HL-60/S4 treated with phorbol 12-myristate 13-acetate at 8.2 ng/mL for 4 days and 3 days (cell line): ENCODE measurements around the gene SRC.
"Not testable (repeated sequence)": the region's sequence is repeated elsewhere in the genome, so short reads cannot be mapped to it uniquely, and the experiment has no call there.

Source experiments
- in situ Hi-C: fragments of 300-500 bp; cut with MboI; formaldehyde crosslinking; loops from 2 replicates; pipeline ENCODE4 v1.15.0; 2022; ENCODE audit warnings: low sequenced_read_pairs

Gene SRC

GRCh38 chr20:37335642-37336368 lies 10.1 kb upstream of the SRC start:
- in situ Hi-C loops = no loop called here

- in situ Hi-C loops = no loop called here
Measured at GRCh38 chr20:37336369-37337207, 9.4 kb upstream of the SRC start.

GRCh38 chr20:37337208-37337991 lies 8.5 kb upstream of the SRC start:
- in situ Hi-C loops = no loop called here

- in situ Hi-C loops = not testable (repeated sequence)
Measured at GRCh38 chr20:37338380-37338779, 7.6 kb upstream of the SRC start.

- in situ Hi-C loops = no loop called here
Measured at GRCh38 chr20:37339208-37339607, 6.7 kb upstream of the SRC start.

- in situ Hi-C loops = not testable (repeated sequence)
Measured at GRCh38 chr20:37339764-37340109, 6.2 kb upstream of the SRC start.

- in situ Hi-C loops = no loop called here
Measured at GRCh38 chr20:37340998-37341397, 4.9 kb upstream of the SRC start.

- in situ Hi-C loops = no loop called here
Measured at GRCh38 chr20:37341632-37342031, 4.3 kb upstream of the SRC start.

- in situ Hi-C loops = no loop called here
Measured at GRCh38 chr20:37342231-37343177, 3.4 kb upstream of the SRC start.

GRCh38 chr20:37343212-37343993 lies 2.5 kb upstream of the SRC start:
- in situ Hi-C loops = no loop called here

GRCh38 chr20:37343994-37344355 lies 2.0 kb upstream of the SRC start:
- in situ Hi-C loops = no loop called here

GRCh38 chr20:37344506-37345338 lies 1.2 kb upstream of the SRC start:
- in situ Hi-C loops = no loop called here

- in situ Hi-C loops = no loop called here
Measured at GRCh38 chr20:37346236-37346534, 245 bp downstream of the SRC start.

GRCh38 chr20:37346535-37347346 lies 801 bp downstream of the SRC start:
- in situ Hi-C loops = no loop called here

- in situ Hi-C loops = no loop called here
Measured at GRCh38 chr20:37347347-37347823, 1.4 kb downstream of the SRC start.

- in situ Hi-C loops = no loop called here
Measured at GRCh38 chr20:37347891-37348791, 2.2 kb downstream of the SRC start.
